GM21723 (cell line): Measurements from ENCODE around the gene C12orf42.

Source experiments
- ATAC-seq: cut with Tn5 transposase; IDR thresholded peaks from one replicate; pipeline ENCODE4 v1.9.1; 2021; ENCODE audit warnings: mild to moderate bottlenecking, moderate library complexity; ENCODE audit not compliant: unreplicated experiment

Gene C12orf42

DNA sequence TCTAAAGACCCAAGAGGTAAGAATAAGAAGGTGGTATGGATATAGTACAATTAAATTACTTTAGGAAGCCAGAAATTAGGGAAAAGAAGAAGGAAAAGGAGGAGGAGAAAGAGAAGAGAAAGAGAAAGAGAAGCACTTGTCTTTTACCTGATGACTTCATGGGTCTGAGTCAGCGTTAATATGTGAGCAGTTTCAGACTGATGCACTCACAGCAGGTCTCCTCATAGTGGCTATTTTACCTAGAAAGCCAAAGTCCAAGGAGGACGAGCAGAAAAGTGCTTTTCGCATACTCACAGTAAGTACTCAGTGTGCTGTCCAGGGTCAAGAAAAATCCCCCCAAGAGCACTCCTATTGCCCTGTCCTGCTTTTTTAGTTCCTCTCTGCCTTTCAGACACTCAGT, 222.1 kb downstream of the C12orf42 start:
- ATAC-seq = no peak

- no peak for ATAC-seq
Measured at GRCh38 chr12:103272949-103273348, 222.8 kb downstream of the C12orf42 start.

GRCh38 chr12:103269946-103270345, 225.8 kb downstream of the C12orf42 start:
- ATAC-seq = no peak

GRCh38 chr12:103268831-103269514, 226.8 kb downstream of the C12orf42 start:
- ATAC-seq = no peak

DNA sequence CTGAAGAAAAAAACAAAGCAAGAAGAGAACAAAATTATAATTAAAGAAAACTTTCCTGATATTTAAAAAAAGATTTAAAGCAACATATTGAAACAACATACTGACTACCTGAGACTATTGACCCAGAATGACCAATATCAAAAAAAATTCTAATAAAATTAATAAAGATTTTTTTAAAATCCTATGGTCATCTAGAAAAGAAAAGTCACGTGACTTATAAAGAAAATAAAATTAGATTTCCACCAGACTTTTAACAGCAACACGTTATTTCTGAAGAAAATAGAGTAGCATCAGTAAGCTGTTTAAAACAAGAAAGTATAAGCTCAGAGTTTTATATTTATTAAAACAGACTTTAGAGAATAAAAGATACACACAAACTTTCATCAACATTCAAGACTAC, 238.0 kb downstream of the C12orf42 start:
- ATAC-seq = no peak
